ENCODE measurements around the gene MBD6.

MBD6 gene

GRCh38 chr12:57575771-57576612 lies 53.4 kb downstream of the MBD6 start:
- no peak for DNase-seq (ENCODE audit: low read depth in 4 of 4, low spot score in 1 of 4)

- DNase-seq (ENCODE audit: low read depth in 4 of 4, low spot score in 1 of 4), result no peak
Measured at GRCh38 chr12:57576613-57577160, 54.1 kb downstream of the MBD6 start.

GRCh38 chr12:57577981-57578758 lies 55.5 kb downstream of the MBD6 start:
- DNase-seq (ENCODE audit: low read depth in 4 of 4, low spot score in 1 of 4), result no peak

- no peak for DNase-seq (ENCODE audit: low read depth in 4 of 4, low spot score in 1 of 4)
Measured at GRCh38 chr12:57579011-57579410, 56.4 kb downstream of the MBD6 start.
